ENCODE measurements around the gene SUN2. TPM values are rescaled to one million over a fixed set of nuclear protein-coding genes. Genes with fewer than 3 reads are reported as not detected.

SUN2 gene
- total RNA-seq, 1 experiment from 2014 or later = 66.3 TPM

DNA sequence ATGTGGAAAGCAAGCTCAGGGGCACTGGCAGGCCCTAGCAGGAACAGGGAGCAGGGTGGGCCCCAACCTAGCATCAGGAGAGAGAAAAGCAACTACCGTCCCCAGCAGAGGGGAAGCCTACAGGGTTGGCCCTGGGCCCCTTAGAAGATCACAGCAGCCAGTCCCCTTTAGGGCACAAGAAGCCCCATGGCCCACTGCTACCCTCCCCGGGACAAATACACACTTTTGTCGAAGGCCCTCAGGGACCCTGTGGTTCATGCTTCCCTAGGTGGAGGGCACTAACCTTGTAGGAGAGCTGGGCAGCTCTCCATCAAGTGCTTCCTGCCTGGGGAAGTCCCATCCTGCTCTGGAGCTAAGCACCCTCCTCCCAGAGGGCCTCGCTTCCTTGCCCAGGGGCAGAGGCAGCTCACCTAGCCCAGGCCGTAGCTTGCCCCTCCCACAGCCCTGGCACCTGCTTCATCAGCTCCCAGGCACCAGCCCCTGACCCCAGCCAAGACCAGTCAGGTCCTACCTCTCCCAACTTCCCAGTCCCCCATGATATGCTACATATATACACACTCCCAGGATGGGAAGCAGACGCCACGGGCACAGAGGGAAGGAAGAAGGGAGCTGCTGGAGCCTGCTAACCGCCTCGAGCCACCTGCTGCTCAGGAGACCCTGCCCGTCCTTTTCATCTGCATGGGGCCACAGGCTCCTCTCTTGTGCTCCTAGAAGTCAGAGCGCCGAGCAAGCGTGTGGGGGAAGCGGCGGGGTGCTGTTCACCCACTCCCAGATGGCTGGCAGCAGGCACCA lies 20.1 kb downstream of the SUN2 start:
- Mint-ChIP-seq H3K9me3 (ENCODE audit: low read depth, unreplicated experiment) (no peaks in the 10 kb centered on the region), H3K4me3 (ENCODE audit: low read depth, unreplicated experiment) (no peak overlapping the region), H3K27me3 (ENCODE audit: unreplicated experiment) (no peaks in the 10 kb centered on the region), H3K4me1 (ENCODE audit: low read depth, unreplicated experiment) (no peaks in the 10 kb centered on the region), H3K27ac (ENCODE audit: unreplicated experiment) (peak overlapping the region; percentile 48), H3K36me3 (ENCODE audit: insufficient read depth, unreplicated experiment) (peaks cover 77% of the 10 kb centered on the region)
- no peak for DNase-seq
- intact Hi-C loops (cut with micrococcal nuclease; ENCODE audit: unreplicated experiment) = no loop called here
- no TSS peak for BruUV-seq (replicated peaks)
- TF ChIP-seq, protein P1, sequence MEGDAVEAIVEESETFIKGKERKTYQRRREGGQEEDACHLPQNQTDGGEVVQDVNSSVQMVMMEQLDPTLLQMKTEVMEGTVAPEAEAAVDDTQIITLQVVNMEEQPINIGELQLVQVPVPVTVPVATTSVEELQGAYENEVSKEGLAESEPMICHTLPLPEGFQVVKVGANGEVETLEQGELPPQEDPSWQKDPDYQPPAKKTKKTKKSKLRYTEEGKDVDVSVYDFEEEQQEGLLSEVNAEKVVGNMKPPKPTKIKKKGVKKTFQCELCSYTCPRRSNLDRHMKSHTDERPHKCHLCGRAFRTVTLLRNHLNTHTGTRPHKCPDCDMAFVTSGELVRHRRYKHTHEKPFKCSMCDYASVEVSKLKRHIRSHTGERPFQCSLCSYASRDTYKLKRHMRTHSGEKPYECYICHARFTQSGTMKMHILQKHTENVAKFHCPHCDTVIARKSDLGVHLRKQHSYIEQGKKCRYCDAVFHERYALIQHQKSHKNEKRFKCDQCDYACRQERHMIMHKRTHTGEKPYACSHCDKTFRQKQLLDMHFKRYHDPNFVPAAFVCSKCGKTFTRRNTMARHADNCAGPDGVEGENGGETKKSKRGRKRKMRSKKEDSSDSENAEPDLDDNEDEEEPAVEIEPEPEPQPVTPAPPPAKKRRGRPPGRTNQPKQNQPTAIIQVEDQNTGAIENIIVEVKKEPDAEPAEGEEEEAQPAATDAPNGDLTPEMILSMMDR (IDR thresholded peaks at IDR 0.05; ENCODE audit: unreplicated experiment) = no peak
- CTCF ChIA-PET = interaction anchor here (0.6 kb wide), 1 partner anchor 32 kb away, joined by 3 read pairs; no protein-coding TSS in a partner anchor

DNA sequence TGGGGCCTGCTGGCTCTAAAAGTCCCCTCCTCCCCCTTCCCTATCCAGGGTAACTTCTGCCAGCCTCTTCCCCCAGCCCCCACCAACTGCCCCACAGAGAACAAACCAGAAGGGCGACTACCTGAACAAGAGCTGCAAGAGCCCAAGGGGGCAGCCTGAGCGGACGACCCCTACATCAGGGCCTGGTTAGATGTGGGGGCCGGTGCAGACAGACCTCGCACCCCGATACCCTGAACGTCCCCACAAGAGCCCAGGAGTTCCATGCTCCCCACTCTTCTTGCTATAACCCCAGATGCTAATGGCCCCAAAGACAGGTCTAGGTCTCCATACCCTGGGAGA lies 20.7 kb downstream of the SUN2 start:
- no TSS peak for BruUV-seq (replicated peaks)
- CTCF ChIA-PET = interaction anchor here (0.6 kb wide), 1 partner anchor 31 kb away, joined by 3 read pairs; no protein-coding TSS in a partner anchor
- Mint-ChIP-seq H3K4me3 (ENCODE audit: low read depth, unreplicated experiment) (no peak overlapping the region), H3K9me3 (ENCODE audit: low read depth, unreplicated experiment) (no peaks in the 10 kb centered on the region), H3K27me3 (ENCODE audit: unreplicated experiment) (no peaks in the 10 kb centered on the region), H3K36me3 (ENCODE audit: insufficient read depth, unreplicated experiment) (peaks cover 79% of the 10 kb centered on the region), H3K27ac (ENCODE audit: unreplicated experiment) (peak overlapping the region; percentile 48), H3K4me1 (ENCODE audit: low read depth, unreplicated experiment) (no peaks in the 10 kb centered on the region)
- no peak for DNase-seq
- TF ChIP-seq, protein P1 (IDR thresholded peaks at IDR 0.05; ENCODE audit: unreplicated experiment) = no peak
- intact Hi-C loops (cut with micrococcal nuclease; ENCODE audit: unreplicated experiment) = no loop called here

DNA sequence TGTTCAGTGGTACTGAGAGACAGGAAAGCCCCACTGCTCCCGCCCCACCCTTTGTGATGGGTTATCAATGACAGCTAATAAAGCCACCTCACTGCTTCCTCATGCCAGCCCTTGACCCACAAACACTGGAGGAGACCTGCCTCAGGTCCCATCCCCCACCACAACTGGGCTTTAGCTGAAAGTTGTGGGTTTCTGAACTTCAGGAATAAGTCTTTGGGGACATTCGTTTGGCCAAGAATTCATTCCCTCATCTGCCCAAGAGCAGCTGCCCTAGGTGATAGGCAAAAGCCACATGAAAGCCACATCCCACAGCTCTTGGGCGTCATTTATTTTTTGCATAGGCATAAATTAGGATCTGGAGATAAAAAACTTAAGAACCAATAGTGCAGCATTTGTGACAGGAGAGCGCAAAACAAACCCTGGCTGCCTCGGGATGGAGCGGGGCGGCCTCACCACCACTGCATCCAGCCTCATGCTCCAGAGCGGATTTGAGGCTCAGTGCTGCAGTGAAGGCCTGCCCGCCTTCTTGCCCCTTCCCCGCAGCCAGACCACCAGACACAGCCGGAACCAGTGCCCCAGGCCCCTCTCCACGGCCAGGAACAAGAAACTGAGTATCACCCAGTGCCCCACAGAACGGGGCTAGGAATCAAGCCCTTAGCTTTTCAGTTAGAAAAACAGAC lies 21.2 kb downstream of the SUN2 start:
- H3K27ac Mint-ChIP-seq (ENCODE audit: unreplicated experiment) = peak overlapping the region; percentile 48
- DNase-seq = no peak
- CTCF ChIA-PET = interaction anchor here (0.5 to 1.5 kb wide), 2 partner anchors 10 to 654 kb away, joined by 5 to 8 read pairs; no protein-coding TSS in a partner anchor
- TF ChIP-seq, protein P1 (IDR thresholded peaks at IDR 0.05; ENCODE audit: unreplicated experiment) = no peak
- no peaks in the 10 kb centered on the region for H3K9me3 Mint-ChIP-seq (ENCODE audit: low read depth, unreplicated experiment)
- no peaks in the 10 kb centered on the region for H3K27me3 Mint-ChIP-seq (ENCODE audit: unreplicated experiment)
- intact Hi-C loops (cut with micrococcal nuclease; ENCODE audit: unreplicated experiment) = no loop called here
- H3K36me3 Mint-ChIP-seq (ENCODE audit: insufficient read depth, unreplicated experiment) = peaks cover 74% of the 10 kb centered on the region
- H3K4me3 Mint-ChIP-seq (ENCODE audit: low read depth, unreplicated experiment) = no peak overlapping the region
- H3K4me1 Mint-ChIP-seq (ENCODE audit: low read depth, unreplicated experiment) = no peaks in the 10 kb centered on the region
- TSS peak; percentile 44 for BruUV-seq (replicated peaks)

DNA sequence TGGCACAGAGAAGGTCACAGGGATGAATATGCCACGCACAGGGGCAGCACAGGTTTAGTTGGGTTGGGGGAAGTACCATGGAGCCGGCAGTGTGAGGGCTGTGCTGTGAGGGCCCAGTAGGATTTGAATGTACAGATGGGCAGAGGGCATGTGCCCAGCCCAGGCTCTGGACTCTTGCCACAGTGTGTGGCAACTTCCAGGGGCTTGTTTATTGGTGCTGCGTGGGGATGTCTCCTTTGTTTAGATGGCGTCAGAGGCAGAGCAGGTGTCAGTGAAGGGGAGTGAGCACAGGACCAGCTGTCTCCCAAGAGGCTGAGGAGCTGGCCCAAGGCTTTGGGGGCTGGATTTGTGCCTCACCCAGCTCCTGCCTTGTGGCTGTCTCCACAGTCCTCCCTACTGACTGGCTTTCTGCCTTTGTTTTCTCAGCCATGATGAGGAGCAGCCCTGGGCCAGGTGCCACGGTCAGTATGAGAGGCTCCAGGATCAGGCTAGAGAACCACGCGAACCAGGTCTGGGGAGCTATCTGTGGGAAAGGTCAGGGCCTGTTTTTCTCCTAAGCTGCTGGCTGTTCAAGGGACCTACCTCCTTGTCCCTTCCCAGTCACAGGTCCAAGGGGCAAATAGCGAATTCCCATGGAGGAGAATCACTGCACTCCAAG lies 21.9 kb downstream of the SUN2 start:
- no peak for DNase-seq
- Mint-ChIP-seq H3K36me3 (ENCODE audit: insufficient read depth, unreplicated experiment) (peaks cover 72% of the 10 kb centered on the region), H3K9me3 (ENCODE audit: low read depth, unreplicated experiment) (no peaks in the 10 kb centered on the region), H3K27me3 (ENCODE audit: unreplicated experiment) (no peaks in the 10 kb centered on the region), H3K4me3 (ENCODE audit: low read depth, unreplicated experiment) (no peak overlapping the region), H3K27ac (ENCODE audit: unreplicated experiment) (peak overlapping the region; percentile 45), H3K4me1 (ENCODE audit: low read depth, unreplicated experiment) (no peaks in the 10 kb centered on the region)
- intact Hi-C loops (cut with micrococcal nuclease; ENCODE audit: unreplicated experiment) = no loop called here
- CTCF ChIA-PET = interaction anchor here (1.5 kb wide), 1 partner anchor 9 kb away, joined by 5 read pairs; no protein-coding TSS in a partner anchor
- BruUV-seq (replicated peaks) = no TSS peak
- TF ChIP-seq, protein P1 (IDR thresholded peaks at IDR 0.05; ENCODE audit: unreplicated experiment) = no peak

Measured in Calu3 (cell line).